IPS DF 4.7 (cell line): ENCODE measurements around the gene AKAP6.

ENCODE experiments used
- DNase-seq: peaks from one replicate; pipeline ENCODE4 v3.0.0-alpha.2; 2013; ENCODE audit warnings: low spot score; ENCODE audit errors: extremely low read depth

Gene AKAP6

GRCh38 chr14:32330351-32331111 is 1.4 kb downstream of the AKAP6 start:
- no peak for DNase-seq

- no peak for DNase-seq
Observed at GRCh38 chr14:32331206-32331605, 2.1 kb downstream of the AKAP6 start.

GRCh38 chr14:32332415-32333316 is 3.6 kb downstream of the AKAP6 start:
- no peak for DNase-seq

DNA sequence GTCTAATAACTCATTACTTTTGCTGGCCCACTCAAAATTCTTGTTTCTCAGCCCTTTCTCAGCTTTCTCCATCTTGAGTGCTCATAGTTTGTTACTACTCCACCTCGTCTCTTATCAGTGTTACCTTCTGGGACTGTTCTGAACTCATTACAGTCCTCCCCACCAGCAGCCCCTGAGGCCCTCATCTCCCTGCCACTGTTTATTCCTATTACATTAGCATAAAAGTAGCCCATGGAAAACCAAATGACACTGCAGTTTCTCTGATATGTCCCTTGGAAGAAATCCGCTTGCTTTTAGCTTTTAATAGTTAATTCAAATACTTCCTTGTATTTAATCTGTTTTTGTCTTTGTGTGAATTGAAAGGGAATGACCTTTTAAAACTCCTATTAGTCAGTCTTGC is 7.6 kb downstream of the AKAP6 start:
- no peak for DNase-seq

- no peak for DNase-seq
Observed at GRCh38 chr14:32337759-32338158, 8.7 kb downstream of the AKAP6 start.

GRCh38 chr14:32339188-32339587 is 10.1 kb downstream of the AKAP6 start:
- no peak for DNase-seq

DNA sequence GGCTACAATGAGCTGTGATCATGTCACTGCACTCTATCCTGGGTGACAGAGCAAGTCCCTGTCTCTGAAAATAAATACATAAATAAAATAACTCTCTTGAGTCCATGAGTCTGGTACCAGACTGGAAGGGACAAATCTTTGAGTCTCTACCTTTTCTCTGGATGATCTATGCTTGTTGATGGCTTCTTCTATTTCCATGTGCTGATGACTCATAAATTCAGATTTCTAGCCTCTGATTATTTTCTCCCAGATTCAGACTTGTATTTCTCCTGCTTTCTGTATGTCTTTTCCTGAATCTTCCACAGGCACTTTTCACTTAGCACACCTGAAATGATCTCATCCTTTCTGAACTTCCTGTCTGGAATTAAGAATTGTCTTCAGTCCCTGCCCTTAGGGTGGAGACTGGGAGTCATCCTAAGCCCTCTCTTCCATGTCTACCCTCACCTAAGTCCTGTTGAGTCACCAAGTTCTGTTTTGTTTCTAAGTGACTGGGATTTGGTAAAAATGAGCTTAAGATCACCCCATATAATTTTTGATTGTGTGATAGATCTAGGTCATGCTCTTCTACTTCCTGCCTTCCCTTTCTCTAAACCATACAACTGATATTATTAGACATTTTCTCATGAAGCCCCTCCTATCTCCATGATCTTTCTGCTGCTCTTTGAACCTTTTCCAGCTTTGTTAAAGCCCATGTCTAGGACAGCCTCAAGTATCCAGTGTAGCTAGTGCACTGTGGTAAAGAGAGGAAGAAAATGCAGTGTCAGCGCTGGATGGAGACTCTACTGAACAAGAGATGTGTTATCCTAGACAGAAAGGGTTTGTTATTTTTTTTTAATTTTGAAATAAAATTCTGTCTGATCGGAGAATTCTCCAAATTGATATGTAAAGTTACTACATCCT is 13.1 kb downstream of the AKAP6 start:
- DNase-seq: no peak

DNA sequence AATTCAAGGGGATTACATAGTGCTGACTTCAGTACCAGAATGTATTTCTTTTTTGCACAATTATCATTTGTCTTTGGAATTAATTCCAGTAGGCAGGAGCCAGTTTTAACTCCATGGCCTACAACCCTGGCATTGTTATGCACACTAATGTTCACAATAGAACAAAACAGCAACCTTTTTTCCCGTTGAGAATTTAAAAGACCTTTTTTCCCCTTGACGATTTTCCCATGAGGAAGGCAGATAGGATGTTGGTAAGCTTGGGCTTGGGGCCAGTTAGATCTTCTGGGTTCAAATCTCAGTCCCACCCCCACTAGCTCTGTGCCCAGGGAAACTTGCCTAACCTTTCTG is 13.7 kb downstream of the AKAP6 start:
- no peak for DNase-seq

DNA sequence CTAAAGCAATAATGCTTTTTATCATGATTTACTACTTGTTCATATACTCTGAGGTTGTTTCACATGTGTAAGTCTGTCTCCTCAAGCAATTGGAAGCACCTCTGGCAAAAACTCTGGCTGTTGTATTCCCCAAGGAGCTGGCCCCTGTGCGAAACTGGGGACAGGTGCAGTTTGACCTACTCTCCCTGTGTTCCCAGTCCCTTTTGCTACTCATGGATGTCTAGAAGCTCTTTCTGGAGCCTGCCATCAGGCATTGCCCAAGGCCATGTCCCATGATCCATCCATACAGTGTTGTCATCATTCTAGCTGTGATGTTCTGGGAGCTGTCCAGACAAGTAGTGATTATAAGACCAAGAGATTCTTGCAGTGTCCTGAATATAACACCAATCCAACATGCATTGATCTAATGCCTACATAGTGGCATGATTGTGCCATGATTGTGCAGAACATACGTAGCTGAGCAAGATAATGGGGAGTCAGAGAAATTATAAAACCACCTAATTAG is 14.9 kb downstream of the AKAP6 start:
- DNase-seq: no peak

GRCh38 chr14:32345311-32345791 is 16.3 kb downstream of the AKAP6 start:
- no peak for DNase-seq

DNA sequence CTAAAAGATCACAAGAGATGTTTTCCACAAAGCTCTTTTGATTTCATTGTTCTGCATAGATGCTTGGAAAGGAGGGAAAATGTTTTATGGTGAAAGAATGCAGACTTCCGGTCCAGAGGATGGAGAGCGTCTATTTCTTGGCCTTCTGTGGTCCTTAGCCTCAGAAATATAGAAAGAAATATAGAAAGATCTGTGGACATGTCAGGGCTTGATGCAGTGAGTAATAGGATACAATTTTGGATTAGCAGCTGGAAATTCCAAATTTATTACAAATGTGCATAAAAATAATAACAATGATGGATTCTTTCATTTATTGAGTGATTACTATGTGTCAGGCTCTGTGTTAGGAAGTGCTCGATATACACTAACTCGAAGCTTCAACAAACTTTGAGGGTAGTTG is 20.2 kb downstream of the AKAP6 start:
- no peak for DNase-seq

DNA sequence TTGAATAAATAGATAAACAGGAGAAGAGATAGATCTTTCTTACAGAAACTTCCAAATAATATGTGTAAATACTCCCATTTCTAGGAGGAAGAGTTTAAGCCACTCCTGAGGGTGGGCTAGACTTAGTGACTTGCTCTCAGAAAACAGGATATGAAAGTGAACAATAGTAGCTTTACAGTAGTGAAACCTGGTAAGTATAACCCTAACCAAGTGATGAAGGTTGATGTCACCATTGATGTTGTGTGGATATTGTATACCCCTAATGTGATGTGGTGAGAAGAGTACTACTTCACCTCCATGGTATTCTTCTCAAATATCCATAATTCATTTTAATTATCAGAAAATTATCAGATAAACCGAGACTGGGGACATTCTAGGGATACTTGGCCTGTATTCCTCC is 20.9 kb downstream of the AKAP6 start:
- DNase-seq: no peak

DNA sequence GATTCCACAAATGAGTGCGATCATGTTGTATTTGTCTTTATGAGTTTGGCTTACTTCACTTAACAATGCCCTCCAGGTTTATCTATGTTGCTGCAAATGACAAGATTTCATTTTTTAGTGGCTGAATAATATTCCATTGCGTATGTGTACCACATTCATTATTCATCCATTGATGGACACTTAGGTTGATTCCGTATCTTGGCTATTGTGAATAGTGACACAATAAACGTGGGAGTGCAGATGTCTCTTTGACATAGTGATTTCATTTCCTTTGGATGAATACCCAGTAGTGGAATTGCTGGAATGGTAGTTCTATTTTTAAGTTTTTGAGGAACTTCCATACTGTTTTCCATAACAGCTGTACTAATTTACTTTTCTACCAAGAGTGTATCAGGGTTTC is 23.5 kb downstream of the AKAP6 start:
- DNase-seq: no peak

- no peak for DNase-seq
Observed at GRCh38 chr14:32354716-32355115, 25.6 kb downstream of the AKAP6 start.

DNA sequence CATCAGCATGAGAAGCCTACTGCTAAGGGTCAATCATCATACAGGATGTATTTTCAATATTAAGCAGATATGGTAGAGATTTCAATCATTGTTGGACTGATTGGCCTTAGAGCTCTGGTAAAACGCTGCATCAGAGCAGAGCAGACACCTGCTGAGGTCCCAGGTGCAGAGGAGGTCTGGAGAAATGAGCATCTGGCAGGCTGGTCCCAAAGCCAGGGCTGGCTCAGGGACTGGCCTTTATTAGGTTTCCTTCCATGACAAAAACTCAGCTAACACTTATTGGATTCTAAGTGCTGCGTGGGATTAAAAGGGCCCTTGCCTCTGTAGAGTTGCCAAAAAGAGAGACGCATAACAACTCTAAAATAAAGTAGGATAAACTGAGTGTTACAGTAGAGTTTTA is 29.7 kb downstream of the AKAP6 start:
- DNase-seq: no peak

GRCh38 chr14:32361674-32362073 is 32.6 kb downstream of the AKAP6 start:
- DNase-seq: no peak

GRCh38 chr14:32363761-32364160 is 34.7 kb downstream of the AKAP6 start:
- DNase-seq: no peak

DNA sequence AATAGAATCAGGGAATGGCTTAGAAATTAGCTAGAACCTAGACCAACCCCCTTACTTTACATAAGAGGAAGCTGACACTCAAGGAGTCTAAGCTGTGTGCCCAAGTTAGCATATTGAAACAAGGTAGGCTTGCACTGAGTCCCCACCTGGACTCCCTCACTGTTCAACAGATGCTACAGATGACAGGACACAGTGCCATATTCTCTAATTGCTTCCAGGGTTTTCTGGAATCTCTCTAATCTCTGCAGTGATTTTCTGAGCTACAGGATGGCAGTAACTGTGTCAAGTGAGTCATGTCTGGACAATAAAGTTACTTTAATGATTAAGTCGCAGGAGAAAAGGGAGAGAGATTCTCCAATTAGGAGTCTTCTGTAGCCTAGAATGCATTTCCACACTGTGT is 35.8 kb downstream of the AKAP6 start:
- DNase-seq: no peak

- DNase-seq: no peak
Observed at GRCh38 chr14:32366256-32366879, 37.3 kb downstream of the AKAP6 start.

DNA sequence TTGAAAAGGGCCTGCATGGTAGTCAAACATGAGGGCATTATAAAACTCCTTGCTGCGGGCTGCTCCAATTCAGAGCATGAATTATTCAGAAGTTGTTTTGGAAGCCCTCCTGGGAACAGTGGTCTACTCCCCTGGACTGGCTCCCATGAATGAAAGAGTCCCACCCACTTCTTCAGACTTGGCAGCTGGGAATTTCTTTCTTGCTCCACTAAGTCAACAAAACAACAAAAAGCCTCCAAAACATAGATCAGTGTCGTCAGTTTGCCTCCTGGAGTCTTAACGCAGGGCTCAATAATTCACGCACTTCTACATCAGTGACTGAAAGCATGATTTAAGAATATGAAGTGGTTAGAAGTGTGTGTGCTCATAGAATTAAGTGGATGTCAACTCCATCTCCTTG is 37.9 kb downstream of the AKAP6 start:
- DNase-seq: no peak

GRCh38 chr14:32367516-32367915 is 38.4 kb downstream of the AKAP6 start:
- no peak for DNase-seq
